SW480 (cell line): ENCODE measurements around the gene STPG3.
A peak's percentile ranks its signal among the peaks of the same experiment; 100 is the strongest.

ENCODE experiments used
- DNase-seq: peaks from one replicate; pipeline ENCODE4 v3.0.0-alpha.2; 2016; ENCODE audit warnings: low spot score

Gene STPG3

GRCh38 chr9:137251194-137251461, at the start of gene STPG3:
TSS of gene STPG3 (plus strand) at chr9:137251286. CDS start at chr9:137251287, 1 bp downstream.
- no peak for DNase-seq

- no peak for DNase-seq
Measured at GRCh38 chr9:137202966-137203365, 48.1 kb upstream of the STPG3 start.

DNA sequence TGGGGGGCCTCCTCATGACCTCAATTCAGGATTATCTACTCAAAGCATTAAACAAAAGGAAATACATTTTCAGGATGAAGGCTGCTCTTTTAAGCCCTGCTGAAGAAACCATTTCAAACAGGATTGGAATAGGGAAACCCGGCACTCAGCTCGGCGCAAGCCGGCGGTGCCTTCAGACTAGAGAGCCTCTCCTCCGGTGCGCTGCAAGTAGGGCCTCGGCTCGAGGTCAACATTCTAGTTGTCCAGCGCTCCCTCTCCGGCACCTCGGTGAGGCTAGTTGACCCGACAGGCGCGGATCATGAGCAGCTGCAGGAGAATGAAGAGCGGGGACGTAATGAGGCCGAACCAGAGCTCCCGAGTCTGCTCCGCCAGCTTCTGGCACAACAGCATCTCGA, 46.4 kb upstream of the STPG3 start:
- DNase-seq = no peak

DNA sequence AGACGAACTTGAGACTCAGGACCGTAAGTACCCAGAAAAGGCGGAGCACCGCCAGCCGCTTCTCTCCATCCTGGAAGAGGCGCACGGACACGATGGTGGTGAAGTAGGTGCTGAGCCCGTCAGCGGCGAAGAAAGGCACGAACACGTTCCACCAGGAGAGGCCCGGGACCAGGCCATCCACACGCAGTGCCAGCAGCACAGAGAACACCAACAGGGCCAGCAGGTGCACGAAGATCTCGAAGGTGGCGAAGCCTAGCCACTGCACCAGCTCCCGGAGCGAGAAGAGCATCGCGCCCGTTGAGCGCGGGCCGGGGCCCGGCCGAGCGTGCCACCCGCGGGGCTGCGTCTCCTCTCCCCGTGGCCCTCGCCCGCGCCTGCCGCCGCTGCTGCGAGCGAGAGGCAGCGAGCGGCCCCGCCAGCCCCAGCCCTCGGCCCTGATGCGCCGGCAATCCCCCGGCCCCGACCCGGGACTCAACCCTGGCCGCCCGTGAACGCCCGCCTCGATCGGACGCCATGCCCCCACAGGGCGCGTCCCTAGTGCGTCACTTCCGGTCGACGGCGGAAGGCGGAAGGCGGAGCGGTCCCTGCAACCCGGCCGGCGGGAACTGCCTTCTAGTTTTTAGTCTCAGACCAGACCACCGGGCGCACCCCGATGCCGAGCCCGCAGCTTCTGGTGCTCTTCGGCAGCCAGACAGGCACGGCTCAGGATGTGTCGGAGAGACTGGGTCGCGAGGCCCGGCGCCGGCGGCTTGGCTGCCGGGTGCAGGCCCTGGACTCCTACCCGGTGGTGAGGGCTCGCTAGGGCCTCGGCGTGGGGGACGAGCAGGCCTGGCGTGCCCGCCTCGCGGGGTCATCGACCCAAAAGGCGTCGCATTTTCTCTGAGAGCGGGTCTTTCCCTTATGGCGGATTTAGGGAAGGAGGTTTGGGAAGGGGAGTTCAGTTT, 45.7 kb upstream of the STPG3 start, which contains the start of the genes NDOR1 and TMEM203:
TSS of gene NDOR1 (plus strand) at position 575 of the 944 bp plus-strand sequence. CDS start at position 653, 78 bp downstream.
TSS of gene TMEM203 (minus strand) at position 523 of the 944 bp plus-strand sequence. CDS start at position 289, 234 bp downstream.
- DNase-seq = peak; percentile 71

DNA sequence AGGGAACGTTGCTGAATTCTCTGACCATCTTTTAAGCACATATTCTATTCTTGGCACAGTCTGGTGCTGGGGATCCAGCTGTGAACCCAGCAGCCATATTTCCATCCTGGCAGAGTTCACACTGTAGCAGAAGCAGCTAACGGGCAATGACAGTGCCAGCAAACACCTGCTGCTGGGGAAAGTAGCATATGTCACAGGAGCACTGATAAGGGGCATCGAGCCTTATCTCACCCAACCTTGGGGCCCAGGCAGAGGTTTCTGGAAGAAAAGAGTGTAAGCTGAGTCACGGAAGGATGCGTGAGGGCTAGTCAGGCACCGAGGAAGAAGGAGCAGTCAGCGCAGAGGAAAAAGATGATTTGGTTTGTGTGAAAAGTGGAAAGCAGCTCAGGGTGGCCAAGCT, 44.5 kb upstream of the STPG3 start:
- no peak for DNase-seq

- DNase-seq = no peak
Measured at GRCh38 chr9:137211532-137211931, 39.6 kb upstream of the STPG3 start.

GRCh38 chr9:137212520-137212919, 38.6 kb upstream of the STPG3 start:
- DNase-seq = no peak

- DNase-seq = no peak
Measured at GRCh38 chr9:137213160-137214060, 37.7 kb upstream of the STPG3 start.

- DNase-seq = no peak
Measured at GRCh38 chr9:137214620-137215019, 36.5 kb upstream of the STPG3 start.

GRCh38 chr9:137215196-137215986, 35.7 kb upstream of the STPG3 start:
- DNase-seq = no peak

- no peak for DNase-seq
Measured at GRCh38 chr9:137216188-137216965, 34.7 kb upstream of the STPG3 start.

DNA sequence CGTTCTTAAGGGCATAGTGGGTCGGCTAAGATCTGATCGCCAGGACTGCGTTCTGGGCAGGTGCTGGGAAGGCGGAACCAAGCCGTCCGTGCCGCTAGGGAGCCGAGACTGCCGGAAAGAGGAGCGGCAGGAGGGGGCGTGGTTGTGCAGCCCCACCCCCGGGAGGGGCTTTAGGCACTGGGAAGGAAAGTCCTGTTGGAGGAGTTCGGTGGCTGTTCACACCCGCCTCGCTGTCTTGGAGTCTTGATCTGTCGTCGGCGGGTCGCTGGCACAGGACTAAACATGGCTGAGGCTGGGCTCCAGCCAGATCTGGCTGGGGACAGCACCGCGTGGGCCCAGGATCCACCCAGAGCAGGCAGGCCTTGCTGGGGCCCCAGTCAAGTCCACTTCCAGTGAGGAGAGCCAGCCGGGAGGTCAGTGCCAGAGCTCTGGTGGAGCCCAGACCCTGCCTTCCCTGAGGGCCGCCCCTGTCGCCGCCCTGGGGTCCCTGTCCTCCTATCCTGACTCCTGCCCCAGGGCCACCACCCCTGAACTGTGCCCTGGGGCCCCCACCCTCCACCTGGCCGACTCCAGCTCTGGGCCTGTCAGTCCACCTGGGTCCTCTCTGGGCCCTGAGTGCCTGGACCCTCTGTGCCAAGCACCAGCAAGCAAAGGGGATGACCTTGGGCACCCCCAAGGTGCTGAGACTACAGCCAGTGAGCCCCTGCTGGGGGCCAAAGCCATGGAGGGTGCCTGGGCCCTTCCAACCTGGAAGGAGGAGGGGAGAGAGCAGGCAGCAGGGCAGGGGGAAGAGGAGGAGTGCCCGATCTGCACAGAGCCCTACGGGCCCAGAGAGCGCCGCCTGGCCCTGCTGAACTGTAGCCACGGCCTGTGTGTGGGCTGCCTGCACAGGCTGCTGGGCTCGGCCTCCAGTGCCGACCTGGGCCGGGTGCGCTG, 33.5 kb upstream of the STPG3 start:
- DNase-seq = peak; percentile 76

DNA sequence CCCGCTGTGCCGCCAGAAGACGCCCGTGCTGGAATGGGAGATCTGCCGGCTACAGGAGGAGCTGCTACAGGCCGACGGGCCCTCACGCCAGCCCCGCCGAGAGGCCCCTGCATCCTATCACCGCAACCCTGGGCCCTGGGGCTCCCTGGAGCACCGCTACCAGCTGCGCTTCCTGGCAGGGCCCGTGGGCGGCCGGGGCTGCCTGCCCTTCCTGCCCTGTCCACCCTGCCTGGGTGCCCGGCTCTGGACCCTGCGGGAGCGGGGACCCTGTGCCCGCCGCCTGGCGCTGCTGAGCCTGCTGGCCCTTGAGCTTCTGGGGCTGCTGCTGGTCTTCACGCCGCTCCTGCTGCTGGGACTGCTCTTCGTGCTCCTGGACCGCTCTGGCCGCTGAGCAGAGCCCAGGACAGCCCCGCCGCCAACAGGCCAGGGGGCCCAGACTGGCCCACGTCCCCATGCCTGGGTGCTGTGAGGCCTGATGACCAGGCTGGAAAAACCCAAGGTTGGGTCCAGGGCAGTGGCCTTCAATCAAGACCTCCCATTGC, 32.8 kb upstream of the STPG3 start:
- no peak for DNase-seq

GRCh38 chr9:137218754-137219271, 32.3 kb upstream of the STPG3 start:
- no peak for DNase-seq

DNA sequence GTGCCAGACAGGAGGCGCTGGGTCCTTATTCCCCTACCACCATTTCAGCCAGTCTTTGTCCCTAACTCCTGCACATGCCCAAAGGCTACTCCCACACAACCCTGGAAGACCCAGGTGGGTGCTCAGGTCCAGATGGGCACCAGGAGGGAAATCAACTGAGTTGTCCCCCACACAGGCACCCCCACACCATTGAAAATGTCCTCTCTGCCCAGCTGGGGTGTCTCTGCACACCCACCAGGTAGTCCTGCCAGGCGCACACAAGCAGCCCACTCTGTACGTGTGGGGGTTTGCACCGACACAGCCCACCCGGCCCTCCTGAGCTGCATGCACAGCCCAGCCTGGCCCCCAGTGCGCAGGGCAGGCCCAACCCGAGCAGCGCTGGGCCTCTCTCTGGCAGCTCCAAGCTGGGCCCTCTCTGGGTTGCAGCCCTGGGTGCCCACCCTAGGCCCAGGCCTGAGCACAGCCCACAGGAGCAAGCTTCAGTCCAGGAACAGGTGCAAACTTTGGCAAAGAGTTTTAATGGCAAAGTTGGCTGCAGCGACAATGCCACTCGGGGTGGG, 31.2 kb upstream of the STPG3 start:
- DNase-seq = no peak

- DNase-seq = no peak
Measured at GRCh38 chr9:137220317-137221094, 30.6 kb upstream of the STPG3 start.

GRCh38 chr9:137221095-137221505, 30.0 kb upstream of the STPG3 start:
- no peak for DNase-seq

DNA sequence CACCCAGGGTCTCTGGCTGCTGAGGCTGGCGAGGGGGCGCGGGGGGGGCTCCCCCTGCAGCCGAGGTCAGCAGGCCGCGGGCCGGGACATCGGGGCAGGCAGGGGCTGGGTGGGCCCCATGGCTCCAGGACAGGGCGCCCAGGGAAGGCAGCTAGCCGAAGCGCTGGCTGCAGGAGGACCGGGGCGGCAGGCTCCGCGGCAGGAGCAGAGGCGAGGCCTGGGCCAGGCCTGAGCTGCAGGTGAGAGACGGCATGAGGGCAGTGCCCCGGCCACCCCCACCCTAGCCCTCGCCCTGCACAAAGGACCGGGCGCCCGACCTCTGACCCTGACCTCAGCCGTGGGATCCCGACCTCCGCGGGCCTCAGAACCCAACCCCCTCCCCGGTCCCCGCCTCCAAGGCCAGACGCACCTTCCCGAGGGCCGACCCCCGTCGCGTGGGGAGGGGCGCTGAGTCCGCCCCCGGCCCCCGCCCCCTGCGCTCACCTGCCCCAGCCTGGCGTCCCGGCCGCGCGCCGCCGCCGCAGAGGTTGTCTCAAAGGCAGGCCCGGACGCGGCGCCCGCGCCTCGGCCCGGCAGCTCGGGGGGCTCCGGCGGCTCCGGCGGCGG, 29.5 kb upstream of the STPG3 start:
- no peak for DNase-seq
